Activated CD4-positive, CD25-positive, alpha-beta regulatory T cell (primary cell): ENCODE measurements around the gene TMEM92.
A peak's percentile ranks its signal among the peaks of the same experiment; 100 is the strongest.
"Not testable (repeated sequence)": the region's sequence is repeated elsewhere in the genome, so short reads cannot be mapped to it uniquely, and the experiment has no call there.

ENCODE experiments used
- DNase-seq, 4 experiments: peaks; one replicate each; lab custom pipeline; 2025; lab: John Stamatoyannopoulos, UW

The TMEM92 gene

DNA sequence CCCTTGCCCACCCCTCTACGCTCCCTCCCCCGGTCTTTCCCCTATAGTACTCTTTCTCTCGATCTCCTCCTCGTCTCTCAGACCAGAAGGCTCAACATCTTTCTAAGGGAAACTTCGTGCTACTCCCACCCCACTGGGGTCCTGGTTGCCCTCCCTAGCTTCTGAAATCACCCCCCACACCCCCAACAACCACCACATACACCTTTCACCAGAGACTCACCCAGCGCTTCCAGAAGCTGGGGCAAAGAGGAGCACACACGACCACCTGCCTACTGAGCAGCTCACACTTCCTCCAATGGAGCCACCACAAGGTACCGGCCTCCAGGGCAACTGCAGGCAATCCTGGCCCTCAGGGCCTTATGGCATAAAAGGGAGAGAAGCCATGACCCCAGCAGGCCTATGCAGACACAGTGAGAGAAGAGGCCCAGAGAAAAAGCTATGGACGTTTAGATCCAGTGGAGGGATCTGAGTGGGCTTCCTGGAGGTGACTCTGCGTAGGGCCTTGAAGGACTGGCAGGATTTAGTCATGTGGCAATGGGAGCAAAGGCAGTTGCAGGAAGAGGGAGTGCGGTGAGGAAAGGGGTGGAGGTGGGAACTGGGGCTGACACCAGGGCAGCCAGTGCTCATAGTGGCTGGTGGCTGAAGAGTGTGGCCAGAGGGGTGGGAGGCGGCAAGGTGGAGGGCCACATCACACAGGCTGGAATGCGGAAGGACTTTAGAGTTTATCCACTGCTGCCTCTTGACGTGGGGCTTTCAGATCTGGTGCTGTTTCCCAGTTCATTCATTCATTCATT lies 12.1 kb upstream of the TMEM92 start:
- DNase-seq, result no peak

DNA sequence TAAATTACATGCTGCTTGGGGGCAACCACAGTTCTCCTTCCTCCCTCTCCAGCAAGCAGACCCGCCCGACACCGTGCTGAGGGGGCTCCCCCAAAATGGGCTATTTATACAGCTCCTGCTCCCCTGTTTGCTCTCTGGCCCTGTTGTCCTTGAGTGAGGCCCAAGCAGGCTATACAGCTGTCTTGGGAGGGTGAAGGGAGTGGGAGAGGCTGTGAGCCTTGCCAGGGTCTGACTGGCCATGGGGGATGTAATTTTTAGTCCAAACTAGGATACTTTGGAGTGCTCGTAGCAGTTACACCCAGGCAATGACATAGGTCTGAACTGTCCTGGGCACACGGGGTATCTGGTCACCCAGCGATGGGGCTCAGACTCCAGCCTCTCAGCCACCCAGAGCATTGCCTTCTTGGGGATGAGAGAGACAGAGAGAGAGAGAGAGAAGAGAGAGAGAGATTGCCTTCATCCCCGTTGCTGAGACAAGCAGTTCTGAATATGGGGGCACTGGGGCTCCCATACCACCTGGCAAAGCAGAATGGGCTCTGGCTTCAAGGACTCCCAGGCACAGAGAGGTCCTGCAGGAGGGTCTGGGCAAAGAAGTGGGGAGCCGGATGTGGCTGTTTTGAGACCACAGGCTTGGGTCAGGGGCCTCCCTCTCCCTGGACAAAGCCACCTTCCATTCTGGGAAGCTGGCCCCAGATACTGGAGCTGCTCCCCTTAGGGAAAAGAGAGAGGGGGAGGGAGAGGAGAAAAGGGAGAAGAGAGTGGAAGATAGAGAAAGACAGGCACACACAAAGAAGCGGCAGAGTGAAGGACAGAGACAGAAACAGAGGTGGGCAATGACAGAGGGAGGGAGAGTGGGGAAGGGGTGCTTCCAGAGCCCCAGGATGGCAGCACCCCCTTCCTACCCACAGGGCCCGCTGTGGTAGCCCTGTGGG lies 10.7 kb upstream of the TMEM92 start:
- no peak for DNase-seq

DNA sequence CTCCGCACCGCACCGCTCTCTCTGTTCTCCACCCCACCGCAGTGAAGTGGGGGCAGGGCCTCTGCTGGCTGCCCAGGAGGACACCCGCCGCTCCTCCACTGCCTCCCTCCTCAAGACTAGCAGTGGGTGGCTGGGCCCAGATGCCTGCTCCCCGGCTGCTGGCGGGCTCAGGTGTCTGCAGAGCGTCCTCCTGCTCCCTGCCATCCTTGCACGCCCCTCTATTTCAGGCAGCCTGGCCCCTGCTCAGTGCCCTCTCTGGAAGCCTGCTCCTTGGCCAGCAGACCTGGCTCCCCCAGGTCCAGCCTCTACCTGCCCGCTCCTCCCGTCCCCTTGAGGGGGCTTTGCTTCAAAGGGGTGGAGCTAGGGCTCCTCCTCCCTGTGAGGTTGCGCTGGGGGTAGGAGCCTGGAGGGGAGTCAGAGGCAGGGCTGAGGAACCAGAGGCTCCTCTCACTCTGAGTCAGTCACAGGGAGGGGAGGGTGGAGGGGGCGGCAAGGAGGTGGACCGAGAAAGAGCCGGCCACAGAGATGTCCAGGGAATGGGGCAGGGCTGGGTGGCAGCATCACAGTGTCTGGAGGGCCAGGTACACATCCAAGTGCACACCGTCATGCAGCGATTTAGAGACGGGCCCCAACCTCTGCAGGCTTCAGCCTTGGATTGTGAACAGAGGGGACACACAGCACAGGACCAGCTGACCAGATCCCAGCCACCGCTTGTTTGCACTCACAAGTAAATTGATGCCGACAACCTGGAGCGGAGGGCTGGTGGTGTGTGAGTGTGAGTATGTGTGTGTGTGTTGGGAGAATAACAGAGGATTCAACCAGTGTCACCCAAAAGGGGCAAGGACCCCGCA lies 9.8 kb upstream of the TMEM92 start:
- no peak for DNase-seq

DNA sequence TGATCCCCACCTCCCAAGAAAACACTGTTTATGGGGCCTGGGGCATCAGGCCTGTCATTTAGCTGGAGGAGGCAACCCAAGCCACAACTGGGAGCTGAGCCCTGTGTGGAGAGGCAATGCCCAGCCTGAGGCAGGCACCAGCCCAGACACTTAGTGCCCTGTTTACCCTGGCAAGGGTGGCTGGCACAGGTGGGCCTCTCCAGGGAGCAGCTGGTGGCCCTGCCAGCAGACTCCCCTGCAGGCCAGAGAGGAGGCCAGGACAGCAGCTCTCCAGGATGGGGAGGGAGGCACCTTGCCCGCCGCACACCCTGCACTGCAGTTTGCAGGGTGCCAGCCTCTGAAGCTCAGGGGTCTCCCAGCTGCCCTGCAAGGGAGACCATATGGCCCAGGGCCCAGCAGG lies 9.1 kb upstream of the TMEM92 start:
- DNase-seq, result no peak

DNA sequence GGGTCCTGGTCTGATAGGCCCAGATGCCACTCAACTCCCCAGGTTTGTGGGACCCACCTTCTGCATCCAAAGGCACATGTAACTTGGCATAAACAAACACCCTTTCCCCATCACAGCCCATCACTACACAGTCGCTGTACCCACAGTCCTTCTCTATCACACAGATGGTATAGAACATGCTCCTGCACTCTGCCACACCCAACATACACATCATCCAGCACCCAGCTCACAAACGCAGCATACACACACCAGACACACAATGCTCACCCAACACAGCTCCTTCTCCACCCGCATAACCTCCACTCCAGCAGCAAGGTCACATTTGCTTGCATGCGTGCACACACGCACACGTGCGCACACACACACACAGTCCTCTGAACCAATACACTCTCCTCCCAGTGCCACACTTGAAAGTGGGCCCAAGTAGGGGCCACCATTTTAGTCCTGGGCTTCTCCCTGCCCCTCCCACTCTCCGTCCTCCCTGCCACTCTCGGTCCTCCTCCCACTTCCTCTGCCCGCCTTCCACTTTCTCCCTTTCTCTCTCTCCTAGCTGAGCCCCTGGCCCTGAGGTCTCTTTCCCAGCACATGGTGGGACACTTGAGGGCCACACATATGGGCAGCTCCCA lies 8.5 kb upstream of the TMEM92 start:
- no peak for DNase-seq

DNA sequence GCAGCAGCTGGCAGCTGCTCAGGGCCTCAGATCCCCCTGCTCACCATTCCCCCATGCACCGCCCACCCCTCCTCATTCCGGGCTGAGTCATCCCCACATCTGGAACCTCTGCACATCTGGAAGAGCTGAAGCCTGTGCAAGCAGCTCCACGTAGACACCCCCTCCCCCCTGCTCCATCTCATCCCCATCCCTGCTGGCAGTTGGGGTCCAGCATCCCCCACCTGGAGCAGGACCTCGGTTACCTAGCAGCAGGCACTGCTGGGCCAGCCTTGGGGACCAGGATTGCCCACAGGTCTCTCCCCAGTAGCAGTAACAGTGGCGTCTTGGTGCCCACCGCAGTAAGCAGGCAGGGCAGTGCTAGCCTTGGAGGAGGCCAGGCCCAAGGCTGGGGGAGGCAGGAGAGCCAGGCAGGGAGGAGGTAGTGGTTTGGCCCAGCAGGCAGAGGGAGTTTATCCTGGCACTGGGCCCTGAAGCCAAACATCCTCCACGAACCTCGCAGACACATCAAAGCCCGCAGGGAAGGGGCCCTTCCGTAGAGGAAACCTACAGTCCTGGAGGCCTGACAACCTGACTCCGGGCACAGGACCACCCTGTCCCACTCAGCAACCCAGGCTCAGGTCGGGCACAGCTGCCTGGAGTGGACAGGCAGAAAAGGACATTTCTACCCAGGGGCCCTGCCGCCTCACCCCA lies 7.7 kb upstream of the TMEM92 start:
- no peak for DNase-seq

DNA sequence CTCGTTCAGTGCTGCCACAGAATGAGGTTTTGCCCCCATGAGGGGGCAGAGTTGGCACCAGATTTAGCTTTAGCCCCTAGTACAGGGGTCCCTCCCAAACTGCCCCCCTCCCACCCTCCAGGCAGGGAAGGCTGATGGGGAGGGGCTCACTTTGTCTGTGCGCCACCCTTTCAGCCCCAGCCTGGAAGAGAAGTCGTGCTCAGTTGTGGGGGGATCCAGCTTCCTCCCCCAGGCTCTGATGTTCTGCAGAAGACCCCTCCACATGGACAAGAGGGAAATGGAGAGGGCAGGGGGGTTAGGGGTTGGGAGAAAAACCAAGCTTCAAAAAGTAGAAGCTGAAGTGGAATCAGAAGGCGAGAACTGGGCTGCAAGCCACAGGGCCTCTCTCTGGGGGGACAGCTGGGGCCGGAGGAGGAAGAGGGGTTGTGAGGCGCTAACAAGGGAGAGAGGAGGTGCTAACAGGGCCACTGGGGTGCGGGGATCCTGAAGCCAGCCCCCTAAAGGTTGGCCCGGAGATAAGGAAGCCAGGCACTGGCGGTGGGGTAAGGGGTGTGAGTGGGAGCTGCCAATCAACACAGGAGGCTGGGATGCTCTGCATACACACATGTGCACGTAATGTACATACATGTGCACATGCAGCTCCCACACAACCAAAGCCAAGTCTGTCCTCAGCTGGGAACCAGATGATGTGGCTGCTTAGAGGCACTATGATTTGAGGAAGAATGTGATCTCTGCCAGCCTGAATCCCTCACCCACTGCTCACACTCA lies 7.0 kb upstream of the TMEM92 start:
- no peak for DNase-seq

DNA sequence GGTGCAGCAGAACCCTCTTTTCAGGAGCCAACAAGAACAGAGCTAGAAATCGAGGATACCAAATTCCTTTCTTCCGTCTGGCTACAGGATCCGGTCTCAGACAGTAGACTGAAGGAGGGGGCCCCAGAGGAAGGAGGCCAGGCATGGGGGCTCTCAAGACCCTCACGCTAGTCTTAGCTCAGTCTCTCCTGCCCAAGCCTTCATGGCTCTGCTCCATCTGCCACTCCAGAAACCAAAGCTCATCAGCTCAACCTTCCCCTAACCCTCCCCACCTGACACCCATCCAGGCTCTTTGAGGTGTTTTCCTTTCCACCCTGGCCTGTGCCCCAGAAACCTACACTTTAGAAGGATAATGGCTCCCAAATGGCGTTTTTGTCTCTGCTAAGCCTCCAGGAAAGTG lies 6.2 kb upstream of the TMEM92 start:
- no peak for DNase-seq

DNA sequence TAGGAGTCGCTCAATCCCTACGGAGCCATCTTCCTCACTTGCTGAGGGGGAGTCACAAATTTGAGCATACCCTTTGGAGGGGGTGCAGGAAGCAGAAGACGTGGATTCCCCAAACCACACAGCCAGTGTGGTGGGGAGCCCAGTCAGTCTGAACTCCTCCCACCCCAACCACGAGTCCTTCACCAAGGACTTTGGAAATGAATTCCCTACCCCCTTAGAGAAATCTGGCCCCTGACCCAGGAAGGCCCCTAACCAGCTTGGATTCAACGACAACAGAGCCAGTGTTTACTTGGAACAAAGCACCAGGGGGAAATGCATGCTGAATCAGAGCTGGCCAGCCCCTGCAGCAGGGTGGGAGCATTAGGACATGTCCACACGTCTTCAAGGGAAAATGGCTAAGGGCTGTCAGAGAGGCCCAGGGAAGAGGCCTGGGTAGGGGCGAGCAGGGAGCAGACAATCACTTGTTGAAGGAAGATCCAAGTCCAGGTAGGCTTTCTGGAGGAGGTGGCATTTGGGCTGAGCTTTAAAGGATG lies 5.5 kb upstream of the TMEM92 start:
- no peak for DNase-seq

DNA sequence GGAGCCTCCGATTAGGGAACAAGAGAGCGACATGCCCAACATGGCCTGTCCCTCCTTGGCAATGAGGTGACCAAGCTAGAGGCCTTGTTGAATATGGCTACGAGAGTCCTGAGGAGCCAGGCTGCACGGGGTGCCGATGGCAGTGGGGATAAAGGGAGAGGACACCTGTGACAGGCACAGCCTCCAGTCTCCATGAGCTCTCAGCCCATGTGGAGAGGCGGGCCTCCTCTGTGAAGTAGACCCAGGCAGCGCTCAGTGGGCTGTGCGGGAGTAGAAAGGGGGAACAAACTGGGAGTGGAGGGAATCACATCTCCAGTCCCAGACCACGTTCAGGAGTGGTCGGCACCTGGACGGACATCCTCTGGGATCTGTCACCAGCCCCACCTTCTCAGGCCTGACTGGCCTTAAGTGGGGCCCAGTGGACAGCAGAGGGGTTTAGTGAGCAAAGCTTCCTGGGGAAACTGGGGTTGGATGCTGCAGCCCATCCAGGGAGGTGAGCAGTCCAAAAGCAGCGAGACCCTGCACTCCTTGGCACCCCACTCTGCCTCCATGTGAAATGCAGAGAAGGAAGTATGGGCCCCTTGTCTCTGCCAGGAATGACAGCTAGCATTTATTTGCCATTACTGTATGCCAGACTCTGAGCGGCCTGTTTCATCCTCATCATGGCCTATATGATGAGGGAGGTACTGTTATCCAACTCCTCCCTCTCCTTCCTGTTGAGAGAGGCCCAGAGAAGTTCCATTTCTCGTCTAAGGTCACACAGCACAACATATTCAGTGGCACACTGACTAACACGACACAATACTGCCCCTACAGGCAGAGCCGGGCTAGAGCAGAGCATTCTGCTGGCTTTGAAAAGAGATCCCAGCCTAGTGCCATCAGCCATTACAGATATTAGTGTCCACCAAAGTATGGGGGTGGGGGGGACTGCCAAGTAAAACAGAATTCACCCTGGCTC lies 4.5 kb upstream of the TMEM92 start:
- DNase-seq, result peak in 3 of 4 experiments; percentile 16 to 42 (median 34)

DNA sequence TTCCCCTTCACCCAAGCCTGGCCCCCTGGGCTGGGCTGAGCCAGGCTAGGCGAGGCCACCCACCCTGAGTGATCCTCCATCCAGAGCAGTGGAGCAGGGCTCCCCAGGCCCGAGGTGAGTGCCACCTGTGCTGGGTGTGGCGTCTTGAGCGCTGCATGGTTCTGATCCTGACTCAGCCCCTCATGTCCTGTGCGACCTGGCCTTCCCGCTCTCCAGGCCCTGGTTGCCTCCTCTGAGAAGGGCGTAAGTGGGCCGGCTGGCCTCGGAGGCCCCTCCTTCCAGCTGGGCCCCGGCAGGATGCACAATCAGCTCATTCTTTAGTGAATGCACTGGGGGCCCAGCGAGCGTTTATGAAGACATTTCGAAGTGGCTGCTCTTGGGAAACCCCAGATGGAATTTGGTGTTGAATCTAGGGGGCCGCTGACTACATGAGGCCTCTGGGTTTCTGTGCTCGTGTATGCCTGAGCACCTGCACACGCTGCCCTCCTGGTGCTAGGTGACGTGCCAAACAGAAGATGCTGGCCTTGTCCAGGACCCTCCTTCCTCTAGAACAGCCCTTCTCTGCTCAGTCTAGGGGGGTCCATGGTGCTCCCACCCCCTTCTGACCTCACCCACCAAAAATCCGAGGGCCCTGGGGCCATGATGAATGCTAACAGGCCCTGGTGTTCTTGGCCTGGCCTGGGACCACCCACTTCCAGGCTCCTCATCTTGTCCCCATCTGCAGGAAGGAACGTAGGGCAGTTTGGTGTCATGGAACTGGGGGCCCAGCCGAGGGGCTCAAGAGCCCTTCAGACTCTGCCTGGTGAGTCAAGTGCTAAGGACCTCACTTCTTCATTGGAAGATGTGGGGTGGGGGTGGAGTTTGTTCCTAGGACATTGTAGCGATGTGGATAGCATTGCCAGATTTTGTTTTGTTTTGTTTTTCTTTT lies 3.6 kb upstream of the TMEM92 start:
- no peak for DNase-seq

DNA sequence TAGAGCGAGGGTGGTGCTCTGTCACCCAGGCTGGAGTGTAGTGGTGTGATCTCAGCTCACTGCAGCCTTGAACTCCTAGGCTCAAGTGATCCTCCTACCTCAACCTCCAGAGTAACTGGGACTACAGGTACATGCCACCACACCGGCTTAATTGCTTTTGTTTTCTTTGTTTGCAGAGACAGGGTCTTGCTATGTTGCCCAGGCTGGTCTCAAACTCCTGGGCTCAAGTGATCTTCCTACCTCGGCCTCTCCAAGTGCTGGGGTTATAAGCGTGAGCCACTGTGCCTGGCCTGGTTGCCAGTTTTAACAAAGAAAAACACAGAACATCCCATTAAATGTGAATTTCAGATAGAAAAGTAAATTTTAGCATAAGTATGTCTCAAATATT lies 2.9 kb upstream of the TMEM92 start:
- DNase-seq, result not testable (repeated sequence)

DNA sequence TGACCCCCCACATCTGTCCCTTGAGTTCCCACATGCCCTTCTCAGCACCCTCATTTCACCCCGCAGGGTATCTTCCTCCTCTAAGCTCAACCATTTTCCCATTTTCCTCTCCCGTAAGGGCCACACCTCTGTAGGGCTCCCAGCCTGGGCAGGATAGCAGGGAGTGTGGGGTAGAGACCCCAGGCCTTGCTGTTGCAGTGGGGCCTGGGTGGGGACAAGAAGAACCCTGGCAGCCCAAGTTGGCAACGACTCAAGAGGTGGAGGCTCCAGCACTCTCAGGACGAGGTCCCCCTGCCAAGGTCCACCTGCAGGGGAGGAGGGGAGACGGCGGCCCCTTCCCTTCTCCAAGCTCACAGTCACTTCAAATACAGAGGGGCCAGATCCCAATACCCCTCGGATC lies 2.0 kb upstream of the TMEM92 start:
- DNase-seq, result no peak

DNA sequence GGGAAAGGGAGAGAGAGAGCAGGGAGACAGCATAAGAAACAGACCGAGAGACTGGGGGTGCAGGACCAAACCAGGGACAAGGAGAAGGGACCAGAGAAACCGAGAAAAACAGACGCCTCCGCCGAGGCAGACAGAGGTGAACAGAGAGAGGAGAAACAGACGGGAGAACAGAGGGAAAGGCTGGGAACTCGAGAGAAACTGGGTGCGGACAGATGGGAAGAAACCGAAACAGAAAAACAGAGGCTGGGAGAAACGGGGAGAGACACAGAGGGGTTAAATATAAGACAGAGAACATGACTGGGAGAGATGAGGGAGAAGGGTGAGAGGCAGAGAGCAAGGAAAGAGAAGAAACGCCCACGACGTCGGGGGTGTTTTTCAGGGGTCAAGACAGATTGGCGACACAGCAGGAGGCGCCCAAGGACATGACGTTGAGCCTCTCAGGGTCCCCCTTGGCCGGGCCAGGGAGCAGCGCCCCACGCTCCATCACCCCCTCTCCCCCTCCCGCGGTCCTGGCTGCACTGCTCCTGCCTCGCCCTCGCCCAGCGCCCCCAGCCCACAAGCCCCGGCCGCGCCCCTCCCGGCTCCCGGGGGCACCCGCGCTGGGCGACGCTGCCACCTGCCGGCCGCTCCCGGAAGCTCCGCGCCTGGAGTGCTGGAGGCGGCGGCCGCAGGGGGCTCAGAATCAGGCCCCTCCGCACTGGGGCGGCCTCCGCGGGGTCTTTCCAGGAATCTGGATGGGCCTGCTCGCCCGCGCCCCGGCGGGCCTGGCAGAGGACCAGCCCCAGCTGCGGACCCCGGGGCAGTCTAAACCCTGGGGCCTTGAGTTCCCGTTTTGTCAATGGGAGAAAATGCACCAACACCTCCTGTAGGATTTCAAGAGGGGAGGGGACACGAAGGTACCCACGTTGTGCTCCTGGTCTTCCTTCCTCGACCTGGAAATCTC lies 1.3 kb upstream of the TMEM92 start:
- peak in 3 of 4 experiments; percentile 19 to 40 (median 19) for DNase-seq

DNA sequence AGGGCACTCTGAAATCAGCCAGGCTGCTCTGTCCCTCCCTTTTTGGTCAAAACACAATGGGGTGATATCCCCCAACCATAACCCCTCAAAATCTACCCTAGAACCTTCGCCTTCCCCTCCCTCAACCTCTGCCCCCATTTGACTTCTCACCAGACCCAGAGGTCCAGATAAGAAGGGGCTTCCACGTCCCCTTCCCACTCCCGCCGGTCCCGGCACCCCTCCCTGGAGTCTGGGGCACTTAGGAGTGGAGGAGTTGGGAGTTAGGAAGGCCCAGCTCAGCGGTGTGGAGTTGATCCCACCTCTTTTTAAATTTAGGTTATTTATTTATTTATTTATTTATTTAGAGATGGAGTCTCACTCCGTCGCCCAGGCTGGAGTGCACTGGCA lies 619 bp upstream of the TMEM92 start:
- DNase-seq, result no peak

DNA sequence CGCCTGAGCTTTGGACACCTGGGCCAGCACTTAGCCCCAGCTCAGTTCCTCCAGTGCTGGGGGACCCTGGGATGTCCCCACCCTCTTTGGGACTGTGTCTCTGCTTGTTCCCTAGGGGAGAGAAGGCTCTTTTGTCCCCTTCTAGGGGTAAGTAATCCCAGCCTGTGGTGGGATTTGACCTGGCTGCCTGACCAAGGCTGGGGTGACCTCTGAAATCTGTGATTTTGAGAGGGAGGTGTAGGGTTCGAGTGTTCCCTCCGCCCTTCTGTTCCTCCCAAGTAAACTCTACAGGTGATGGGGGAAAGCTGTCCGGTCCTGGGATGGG lies 593 bp downstream of the TMEM92 start:
- DNase-seq, result no peak

DNA sequence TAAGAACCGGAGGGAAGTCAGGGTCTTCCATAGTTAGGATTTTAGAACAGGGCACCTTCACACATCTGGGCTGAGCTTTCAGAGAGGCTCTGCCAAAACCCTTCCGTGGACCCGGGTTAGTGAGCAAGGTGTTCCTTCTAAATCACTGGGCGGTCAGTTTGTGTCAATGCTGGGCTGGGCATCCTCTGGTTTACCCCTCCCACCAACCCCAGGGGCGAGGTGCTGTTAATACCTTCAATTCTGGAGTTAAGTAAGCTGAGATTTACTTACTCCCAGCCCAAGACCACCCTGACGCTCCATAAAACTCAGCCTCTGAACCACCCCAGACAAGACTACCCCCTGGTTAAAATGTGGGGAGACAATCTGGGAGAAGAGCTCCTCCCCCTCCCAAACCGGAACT lies 1.0 kb downstream of the TMEM92 start:
- DNase-seq, result no peak
